Measurements from ENCODE around the gene PDE4B.

Gene PDE4B

DNA sequence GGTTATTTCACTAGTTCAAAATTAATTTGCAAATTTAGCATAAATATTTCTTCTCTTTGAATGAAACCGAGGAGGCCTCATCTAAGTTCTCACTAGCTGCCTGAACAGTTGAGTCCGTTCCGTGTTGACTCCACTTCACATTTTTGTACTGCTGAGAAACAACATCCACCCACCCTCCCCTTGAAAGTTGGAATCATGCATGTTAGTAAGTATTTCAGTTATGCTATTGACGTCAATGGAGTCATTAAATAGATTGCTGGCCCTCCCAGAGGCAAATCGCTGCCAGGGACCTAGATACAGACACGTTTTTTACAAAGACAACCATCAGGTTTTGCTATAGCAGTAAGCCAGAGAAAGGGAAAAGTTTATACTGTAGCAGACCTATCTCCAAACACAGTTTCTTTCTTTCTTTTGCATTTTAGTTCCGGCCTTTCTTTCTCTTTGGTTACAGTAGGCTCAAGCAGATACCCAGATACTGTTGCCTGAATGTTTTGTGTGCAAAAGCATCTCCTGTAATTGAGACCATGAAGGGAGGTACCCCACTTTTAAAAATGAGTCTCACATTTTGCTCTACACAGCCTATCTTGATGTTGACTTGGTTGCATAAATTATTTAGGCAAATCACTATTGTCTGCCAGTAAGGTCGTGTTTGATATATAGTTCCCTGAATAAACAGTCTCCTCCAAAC lies 478.7 kb downstream of the PDE4B start:
- DNase-seq = peak; percentile 54

DNA sequence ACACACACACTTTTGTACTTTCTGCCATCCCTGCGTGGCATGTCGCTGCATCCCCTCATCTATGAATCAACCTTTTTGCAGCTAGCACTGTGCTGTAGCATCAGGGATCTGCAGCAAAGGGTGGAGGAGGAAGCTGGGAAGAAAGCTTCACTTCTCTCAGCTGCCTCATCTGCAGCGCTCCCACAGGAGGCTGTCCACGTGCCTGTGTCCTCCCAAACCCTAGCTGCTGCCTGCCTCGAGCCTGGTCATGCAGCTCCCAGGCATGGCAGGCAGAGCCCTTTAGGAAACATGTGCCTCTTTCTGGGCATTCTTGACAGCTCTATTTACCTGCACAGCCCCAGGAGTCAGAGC lies 479.2 kb downstream of the PDE4B start:
- no peak for DNase-seq

DNA sequence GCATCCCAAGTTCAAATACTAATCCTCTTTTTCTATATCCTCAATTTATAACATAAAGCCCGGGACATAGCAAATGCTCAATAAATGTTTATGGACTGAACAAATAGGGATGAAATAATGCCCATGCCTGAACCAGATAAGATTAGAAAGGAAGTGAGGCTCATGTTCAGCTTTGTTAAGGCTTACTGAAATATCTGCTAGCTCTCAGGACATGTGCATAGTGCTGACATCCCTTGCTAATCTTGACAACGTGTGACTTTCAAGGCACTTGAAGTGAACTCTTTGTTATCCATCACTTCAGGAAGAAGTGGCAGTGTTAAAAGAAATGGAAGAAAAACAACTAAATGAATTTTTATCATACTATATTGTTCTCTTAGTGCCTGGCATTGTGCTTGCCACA lies 481.0 kb downstream of the PDE4B start:
- DNase-seq = no peak

DNA sequence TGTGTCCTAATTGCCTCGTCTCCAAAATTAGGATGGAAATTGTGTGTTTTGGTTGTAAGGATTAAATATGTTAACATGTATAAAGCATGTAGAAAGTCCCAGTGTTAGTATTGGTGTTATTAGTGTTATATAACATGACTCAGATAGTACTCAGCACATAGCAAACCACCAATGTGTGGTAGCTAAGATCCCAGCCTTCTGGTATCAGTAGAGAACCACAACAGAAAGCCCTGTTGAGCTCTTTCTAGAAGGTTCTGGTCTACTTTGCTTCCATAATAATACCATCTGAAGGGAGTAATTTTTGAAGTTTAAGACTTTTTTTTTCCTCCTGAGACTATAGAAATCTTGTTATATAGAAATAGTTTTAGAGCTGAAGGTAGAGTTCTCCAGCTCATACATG lies 481.9 kb downstream of the PDE4B start:
- DNase-seq = no peak

DNA sequence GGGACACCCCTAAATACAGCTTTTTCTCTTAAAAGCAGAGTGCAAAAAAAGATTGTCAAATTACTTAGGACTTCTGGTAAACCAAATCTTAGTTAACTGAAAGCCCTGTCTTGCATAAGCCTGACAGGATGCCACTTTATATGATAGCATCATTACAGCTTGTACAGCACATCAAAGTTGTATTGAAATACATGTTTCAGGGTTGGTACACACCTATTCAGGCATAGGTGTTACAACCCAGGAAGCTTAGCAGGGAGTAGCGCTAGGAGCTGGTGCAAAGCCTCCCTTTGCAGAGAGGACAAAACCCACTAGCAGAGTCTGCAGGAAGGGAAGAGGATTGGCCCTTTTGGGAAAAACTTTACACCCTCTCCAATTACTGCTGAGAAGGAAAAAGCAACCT lies 482.4 kb downstream of the PDE4B start:
- no peak for DNase-seq

DNA sequence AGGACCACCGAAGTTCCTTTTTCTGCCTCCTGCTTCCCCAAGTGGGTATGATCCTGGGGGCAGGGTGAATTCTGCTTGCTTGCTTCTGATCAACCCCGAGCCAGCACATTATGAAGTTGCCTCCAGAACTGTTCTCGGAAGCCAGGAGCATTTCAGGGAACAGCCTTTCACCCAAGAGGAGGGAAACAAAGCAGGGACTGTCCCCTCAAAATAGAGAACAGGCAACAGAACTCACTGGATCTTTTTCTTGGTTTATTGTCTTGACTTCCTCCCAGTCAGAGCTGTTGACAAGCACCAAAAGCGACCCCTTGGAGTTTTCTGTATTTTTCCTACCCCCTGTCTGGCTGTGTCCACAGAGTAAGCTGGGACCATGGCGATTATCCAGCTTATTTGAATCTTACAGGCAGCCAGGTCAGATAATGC lies 482.9 kb downstream of the PDE4B start:
- DNase-seq = no peak

DNA sequence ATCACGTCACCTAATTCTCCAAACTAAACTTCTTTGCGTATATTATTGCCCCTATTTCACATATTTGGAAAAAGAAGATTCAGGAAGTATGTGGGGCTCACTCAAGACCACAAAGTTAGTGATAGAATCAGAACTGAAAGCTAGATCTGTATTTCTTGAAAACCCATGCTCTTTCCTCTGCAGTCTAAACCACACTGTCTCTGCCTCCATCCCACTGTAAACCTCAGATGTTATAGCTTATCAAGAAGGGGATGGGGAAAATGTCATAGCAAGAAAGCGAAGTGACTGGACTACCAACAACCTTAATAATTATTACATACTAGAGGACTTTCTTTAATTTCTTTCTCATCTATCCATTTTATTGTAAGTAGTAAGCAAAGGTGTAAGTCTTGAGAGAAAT lies 483.5 kb downstream of the PDE4B start:
- DNase-seq = no peak

DNA sequence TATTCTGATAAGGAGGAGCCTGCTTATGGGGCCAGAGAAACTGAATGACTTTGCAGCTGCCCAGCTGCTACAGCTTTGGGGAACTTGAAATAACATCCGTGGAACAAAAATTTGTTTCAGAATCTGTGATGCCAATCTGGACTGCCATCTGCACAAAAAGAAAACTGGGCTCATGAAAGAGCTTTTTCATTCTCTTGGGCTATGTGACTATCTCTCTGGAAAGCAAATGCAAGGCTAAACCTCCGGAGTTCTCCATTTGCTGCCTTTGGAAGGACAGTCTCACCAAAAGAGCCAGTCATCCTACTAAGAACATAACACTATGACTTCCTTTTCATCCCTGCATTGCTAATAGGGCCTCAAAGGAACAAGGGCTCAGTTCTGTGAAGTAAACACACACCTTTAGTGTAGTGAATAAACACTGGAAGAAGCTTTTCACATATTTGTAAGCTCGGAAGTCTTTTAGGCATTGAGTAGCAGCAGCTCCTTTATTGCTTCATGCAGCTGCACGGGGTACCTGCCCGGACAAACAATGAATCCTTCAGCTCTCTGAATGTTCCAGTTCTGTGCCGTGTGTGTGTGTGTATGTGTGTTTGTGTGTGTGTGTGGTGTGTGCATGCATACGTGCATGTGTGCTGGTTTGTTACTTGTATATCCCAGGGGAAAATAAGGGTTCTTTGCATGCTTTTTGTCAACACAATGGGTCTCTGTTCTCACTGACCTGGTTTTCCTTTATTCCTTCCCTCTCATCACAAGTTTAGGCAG lies 485.7 kb downstream of the PDE4B start:
- DNase-seq = no peak

DNA sequence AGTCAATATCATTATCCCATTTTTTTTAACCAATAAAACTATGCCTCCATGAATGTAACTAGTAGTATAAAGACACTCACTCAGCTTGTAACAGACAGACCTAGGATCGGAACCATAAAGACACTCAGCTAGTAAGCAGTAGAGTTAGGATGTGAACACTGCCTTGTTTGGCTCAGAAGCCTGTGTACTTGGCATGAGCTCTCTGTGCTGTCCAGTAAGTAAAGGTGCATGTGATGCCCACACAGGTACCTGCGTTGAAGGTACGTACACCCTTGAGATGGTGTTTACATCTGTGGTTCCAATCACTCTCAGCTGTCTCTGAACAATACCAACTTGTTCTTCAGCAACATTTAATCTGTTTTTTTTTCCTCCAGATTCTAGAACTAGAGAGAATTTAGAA lies 489.1 kb downstream of the PDE4B start:
- no peak for DNase-seq

DNA sequence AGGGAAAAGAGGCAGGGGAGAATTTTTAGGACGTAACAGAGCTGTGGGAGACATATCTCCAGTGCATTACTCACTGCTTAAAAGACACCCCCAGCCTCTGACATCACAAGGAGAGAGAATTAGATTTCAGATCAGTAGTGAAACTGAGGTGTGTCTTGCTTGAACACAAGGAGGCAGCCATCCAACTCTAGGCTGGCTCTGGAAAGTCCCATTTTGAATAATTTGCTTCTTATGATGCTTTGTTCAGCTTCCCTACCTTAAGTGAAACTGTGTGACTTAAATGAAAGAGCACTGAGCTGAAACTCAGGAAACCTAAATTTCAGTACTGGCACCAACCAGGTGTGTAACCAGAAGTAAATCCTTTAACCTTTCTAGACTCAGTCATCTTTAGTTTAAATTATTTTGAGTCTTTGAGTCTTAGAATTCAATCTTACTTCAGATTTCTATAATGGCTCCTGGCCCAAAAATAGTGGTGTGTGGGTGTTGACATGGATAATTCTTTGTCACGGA lies 489.7 kb downstream of the PDE4B start:
- peak; percentile 71 for DNase-seq

DNA sequence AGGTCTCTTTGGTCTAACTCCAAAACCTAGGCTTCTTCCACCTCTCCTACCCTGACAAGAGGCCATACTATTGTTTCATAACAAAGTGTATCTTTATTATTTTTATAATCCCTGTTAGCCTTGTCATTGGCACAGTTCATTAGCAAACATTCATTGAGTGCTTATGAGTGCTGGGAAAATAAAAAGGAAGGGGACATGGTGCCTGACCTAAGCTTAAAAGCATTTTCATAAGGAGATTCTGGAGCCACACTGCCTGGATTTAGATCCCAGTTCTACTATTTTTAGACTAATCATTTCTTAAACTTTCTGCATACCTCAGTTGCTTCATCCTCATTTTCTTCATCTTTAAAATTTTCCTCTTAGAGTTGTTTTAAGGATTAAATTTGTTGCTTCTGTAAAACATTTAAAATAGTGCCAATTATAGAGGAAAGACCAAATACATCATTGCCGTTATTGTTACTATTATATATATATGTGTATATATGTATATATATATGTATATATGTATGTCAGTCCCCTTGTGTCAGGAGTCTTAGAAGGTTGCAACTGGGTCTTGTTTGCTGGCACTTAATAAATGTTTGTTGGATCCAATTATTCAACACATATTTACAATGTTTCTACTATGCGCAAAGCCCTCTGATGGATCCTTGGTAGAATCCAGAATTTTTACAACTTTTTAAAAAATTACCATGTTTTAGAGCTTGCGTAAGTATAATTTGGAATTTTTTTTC lies 490.4 kb downstream of the PDE4B start:
- DNase-seq = no peak

DNA sequence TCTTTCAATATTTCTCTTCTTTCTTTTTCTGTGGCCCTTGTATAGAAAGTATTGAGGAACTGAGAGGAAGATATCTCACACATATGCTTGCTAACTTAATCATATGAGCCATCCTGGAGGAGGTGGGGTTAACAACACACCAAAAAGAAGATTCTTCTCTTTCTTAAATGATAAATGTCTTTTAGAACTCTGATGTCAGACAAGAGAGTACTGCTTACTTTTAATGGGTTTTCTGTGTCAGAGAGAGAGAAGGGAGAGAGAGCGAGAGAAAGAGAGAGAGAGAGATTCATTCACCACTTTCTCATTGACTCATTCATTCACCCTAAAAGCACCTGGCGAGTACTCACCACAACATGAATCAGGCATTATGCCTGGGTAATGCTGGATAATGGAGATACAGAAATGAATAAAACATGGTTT lies 490.9 kb downstream of the PDE4B start:
- DNase-seq = peak; percentile 37

DNA sequence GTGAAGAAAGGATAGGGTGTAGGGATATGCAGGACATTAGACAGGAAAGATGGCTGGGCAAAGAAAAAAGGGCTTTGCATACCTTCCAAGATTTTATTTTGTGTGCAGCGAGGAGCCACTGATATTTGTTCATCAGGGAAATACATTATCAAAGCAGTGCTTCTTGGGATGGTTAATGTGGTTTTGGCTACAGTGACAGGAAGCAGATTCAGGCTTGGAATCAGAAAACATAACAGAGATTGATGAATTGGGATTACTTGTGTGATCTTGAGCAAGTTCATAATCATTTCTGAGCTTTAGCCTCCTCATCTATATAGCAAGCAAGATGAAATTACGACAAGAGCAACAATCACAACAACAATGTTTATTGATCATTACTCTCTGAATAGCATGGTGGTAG lies 492.1 kb downstream of the PDE4B start:
- DNase-seq = no peak

DNA sequence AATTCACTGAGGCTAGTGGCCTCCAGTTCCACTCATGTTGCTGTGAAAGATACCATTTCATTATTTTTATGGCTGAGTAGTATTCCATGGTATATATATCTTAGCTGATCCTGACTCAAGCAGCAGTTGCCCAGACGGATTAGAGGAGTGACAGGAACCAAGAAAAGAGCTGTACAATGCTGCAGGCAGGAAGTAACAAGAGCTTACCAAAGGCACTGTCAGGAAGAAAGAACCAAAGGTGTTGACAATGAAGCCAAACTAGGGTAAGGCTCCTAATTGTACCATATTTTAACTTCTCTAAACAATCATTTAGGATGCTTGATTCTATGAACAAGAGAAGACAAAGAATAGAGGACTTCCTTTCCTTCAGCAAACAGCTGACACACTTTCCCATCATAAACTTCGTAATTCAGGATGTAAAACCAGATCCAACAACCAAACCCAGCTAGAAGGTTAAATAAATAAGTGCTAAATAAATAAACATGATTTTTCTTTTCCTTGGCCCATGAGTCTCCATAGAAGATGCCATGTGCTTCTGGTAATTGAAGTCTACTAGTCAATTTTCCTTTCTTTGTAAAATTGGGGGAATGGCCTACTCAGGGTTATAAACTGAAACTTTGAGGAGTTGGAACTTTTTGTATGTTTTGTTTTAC lies 493.0 kb downstream of the PDE4B start:
- no peak for DNase-seq

DNA sequence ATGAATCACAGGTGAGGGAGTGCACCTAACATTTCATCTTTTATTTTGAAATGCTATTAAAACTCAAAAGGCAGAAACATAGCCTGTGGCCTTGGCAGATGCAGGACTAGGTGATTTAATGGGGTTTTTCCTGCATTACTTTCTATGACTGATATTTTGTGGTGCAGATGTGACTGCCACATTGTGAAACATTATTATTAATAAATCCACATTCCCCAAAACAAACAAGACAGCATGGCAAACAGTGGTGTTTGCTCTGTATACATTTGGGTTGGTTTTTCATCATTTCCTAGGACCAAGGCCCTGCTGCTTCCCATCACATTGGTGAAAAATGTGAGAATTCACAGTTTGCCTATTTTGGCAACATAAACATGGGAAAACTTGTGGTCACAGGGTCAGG lies 493.6 kb downstream of the PDE4B start:
- DNase-seq = no peak

DNA sequence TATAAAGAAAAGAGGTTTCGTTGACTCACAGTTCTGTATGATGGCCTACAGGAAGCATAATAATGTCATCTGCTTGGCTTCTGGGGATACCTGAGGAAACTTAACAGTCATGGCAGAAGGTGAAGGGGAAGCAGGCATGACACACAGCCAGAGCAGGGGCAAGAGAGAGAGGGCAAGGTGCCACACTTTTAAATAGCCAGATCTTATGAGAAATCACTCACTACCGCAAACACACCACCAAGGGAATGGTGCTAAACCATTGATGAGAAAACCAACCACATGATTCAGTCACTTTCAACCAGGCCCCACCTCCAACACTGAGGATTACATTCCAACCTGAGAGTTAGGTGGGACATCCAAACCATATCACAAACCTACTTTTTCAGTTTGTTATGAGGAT lies 495.4 kb downstream of the PDE4B start:
- no peak for DNase-seq

DNA sequence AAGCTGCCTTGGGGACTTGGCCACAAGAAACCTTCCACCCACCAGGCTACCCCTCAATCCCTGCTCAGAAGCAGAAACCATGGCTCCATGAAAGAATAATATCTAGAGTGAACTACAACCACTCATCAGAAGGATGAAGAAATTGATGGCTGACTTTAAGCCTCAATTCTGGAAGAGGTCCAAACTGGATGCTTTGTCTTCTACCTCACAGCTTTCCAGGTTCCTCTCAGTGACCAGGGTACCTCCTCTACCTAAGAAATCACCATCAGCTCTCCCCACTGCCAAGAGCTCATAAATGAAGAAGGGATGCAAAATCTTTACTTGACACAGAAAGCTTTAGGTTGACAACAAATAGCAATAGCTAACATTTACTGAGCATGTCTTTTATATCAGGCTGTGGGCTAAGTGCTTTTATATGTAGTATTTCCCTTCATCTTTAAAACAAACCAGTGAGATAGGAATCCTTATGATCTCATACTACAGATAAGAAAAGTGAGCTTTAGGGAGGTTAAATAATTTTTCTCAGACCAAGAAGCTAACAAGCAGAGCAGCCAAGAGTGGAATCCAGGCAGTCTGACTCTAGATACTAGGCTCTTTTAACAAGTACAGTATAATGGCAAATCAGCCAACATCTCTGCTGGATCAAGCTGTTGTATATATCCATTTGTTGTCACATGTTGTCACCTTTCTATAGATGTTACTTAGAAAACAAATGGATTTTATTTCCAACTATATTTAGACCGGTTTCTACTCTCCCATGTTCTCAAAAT lies 498.3 kb downstream of the PDE4B start:
- DNase-seq = no peak

DNA sequence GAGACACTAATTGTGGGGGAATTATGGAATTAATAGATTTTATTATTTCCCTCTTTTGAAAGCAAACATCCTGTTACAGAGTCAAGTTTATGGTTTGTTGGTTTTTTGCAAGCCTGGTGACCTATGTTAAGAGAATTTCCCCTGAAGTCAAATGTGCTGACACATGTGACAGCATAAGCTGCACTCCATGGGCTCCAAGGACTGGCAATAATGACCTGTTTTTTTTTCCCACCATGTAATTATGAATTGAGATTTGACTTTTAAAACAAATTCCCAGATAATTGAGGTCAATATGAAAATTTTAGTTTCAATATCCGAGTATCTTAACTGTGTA lies 498.8 kb downstream of the PDE4B start:
- no peak for DNase-seq

DNA sequence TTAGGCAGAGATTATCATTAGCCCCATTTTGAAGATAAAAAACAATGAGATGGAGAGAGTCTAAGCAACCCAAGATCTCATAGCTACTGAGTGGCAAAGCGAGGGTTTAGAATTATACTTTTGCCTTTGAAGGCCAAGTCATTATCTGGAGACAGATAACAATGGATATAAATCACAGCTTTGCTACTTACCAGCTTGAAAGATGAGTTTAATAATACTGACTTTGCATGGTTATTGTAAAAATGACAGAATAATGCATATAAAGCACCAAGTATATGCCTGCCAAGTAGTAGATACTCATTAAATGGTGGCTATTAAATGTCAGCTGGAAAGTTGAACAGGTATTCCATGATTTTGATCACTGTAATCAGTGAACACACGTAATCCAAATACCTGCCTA lies 499.6 kb downstream of the PDE4B start:
- no peak for DNase-seq

DNA sequence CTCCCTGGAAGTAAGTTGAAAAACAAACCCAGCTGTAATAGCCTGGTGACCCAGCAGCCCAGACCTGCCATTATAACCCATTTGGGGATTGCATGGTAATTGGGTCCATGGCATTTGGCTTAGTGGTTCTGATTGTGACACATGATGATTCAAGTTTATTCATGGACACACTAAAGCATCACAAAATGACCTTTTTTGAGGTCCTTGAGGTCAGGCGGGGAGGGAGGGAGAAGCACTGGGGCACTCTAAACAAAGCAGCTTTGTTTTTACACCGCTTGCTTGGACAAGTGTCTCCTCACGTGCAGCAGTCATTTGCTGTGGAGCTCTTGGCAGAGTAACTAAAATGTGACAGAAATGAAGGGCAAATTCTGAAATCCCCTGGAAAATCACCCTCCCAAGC lies 500.2 kb downstream of the PDE4B start:
- DNase-seq = no peak

DNA sequence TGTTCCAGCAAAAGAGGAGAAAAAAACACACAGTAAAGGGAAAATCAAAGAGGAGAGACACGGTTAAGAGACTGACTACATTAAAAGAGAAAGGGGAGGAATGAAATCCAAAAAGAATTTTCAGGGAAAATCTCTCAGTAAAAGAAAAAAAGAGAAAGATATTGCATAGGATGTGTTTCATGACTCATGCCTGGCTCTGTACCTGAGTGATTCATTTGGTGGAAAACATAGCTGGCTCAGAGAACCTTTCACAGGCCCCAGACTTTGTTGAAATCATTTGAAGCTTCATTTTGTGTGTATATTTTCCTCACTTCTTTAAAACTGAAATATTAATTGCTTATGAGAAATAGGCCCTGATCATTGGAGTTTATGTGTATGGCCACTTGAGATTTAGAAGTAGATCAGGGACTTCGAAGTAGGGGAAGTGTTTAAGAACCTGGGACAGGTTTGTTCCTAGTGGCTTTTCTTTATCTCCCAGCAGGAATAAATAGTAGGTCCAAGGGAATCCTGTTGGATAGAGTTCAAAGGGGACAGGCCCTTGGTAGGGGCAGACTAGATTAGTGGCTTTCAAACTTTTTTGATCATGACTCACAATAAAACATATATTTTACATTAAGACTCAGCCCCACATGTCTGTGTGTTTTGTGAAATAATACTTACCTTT lies 502.1 kb downstream of the PDE4B start:
- no peak for DNase-seq

DNA sequence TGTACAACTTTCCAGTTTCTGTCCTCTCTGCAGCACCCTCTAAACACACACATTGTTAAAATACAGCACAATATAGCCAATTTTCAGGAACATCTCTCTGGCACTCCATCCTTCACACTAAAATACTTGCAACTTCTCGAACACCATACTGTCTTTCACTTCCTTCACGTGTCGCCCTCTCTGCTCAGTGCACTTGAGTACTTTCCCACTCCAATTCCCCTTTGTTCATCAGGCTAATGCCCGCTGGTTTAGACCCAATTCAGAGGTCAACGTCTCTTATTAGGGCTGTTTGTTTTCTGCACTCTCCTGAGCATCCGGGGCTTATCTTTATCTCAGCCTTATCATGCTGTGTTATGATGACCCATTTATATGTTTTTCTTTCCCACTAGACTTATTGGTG lies 503.1 kb downstream of the PDE4B start:
- no peak for DNase-seq

Data from activated naive CD4-positive, alpha-beta T cell treated with anti-CD3 and anti-CD28 coated beads, Interleukin-2, amount 50 U/mL, for 16 hours (primary cell).